SIG-M5 treated with dmso at 0.1 percent for 504 hours (cell line): ENCODE measurements around the gene ACVR1C.

Experiments used
- DNase-seq: peaks from one replicate; lab custom pipeline; 2025; ENCODE audit not compliant: unreplicated experiment; lab: John Stamatoyannopoulos, UW

ACVR1C gene

GRCh38 chr2:157628477-157629415 lies at the start of gene ACVR1C:
Gene ACVR1C, minus strand, starts transcription at chr2:157628864. Its CDS starts 220 bp downstream, at chr2:157628644.
- DNase-seq: peak; percentile 42

GRCh38 chr2:157677941-157678340 lies 49.3 kb upstream of the ACVR1C start:
- DNase-seq: no peak

- no peak for DNase-seq
Measured at GRCh38 chr2:157672129-157672528, 43.5 kb upstream of the ACVR1C start.

GRCh38 chr2:157662401-157662800 lies 33.7 kb upstream of the ACVR1C start:
- no peak for DNase-seq

GRCh38 chr2:157661776-157662175 lies 33.1 kb upstream of the ACVR1C start:
- no peak for DNase-seq

- no peak for DNase-seq
Measured at GRCh38 chr2:157657858-157658257, 29.2 kb upstream of the ACVR1C start.

GRCh38 chr2:157657101-157657500 lies 28.4 kb upstream of the ACVR1C start:
- no peak for DNase-seq

- no peak for DNase-seq
Measured at GRCh38 chr2:157644776-157645175, 16.1 kb upstream of the ACVR1C start.

- no peak for DNase-seq
Measured at GRCh38 chr2:157631861-157632260, 3.2 kb upstream of the ACVR1C start.

- DNase-seq: no peak
Measured at GRCh38 chr2:157627594-157628476, 829 bp downstream of the ACVR1C start.

GRCh38 chr2:157625296-157625695 lies 3.4 kb downstream of the ACVR1C start:
- peak; percentile 2 for DNase-seq

GRCh38 chr2:157620956-157621355 lies 7.7 kb downstream of the ACVR1C start:
- no peak for DNase-seq

GRCh38 chr2:157611726-157612125 lies 16.9 kb downstream of the ACVR1C start:
- DNase-seq: no peak

- DNase-seq: no peak
Measured at GRCh38 chr2:157611110-157611509, 17.6 kb downstream of the ACVR1C start.

- DNase-seq: no peak
Measured at GRCh38 chr2:157606534-157606933, 22.1 kb downstream of the ACVR1C start.

- DNase-seq: no peak
Measured at GRCh38 chr2:157603198-157603597, 25.5 kb downstream of the ACVR1C start.

- DNase-seq: no peak
Measured at GRCh38 chr2:157601807-157602206, 26.9 kb downstream of the ACVR1C start.

GRCh38 chr2:157596992-157597681 lies 31.5 kb downstream of the ACVR1C start:
- DNase-seq: no peak

GRCh38 chr2:157593411-157593810 lies 35.3 kb downstream of the ACVR1C start:
- no peak for DNase-seq

- no peak for DNase-seq
Measured at GRCh38 chr2:157592948-157593347, 35.7 kb downstream of the ACVR1C start.

GRCh38 chr2:157592374-157592773 lies 36.3 kb downstream of the ACVR1C start:
- no peak for DNase-seq
